HL-60 (cell line): ENCODE data around the gene GABARAPL2.

Experiments used
- POLR2AphosphoS5 ChIP-seq: IDR thresholded peaks from 2 replicates; pipeline ENCODE4 v1.6.1; 2012; ENCODE audit warnings: low read depth
- TF ChIP-seq, protein P1 (sequence below): IDR thresholded peaks from one replicate; pipeline ENCODE4 v1.5.1; 2011; ENCODE audit warnings: low read length, control low read depth, inconsistent platforms; ENCODE audit not compliant: insufficient read depth

DNA sequence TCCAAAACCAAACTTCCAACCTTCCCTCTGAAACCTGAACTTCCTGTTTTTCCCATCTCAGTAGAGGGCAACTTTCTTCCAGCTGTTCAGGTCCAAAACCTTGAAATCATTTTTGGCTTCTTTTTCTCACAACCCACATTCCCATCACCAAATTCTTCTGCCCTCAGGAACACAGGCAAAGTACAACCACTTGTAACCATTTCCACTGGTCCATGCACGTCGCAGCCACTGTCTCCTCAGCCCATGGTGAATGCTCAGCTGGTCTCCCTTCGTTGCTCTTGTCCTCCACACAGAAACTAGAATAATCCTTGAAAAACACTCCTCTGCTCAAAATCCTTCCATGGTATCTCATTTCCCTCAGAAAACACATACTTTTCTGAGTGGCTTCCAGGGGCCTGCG is 60.6 kb downstream of the GABARAPL2 start:
- TF ChIP-seq, protein P1, sequence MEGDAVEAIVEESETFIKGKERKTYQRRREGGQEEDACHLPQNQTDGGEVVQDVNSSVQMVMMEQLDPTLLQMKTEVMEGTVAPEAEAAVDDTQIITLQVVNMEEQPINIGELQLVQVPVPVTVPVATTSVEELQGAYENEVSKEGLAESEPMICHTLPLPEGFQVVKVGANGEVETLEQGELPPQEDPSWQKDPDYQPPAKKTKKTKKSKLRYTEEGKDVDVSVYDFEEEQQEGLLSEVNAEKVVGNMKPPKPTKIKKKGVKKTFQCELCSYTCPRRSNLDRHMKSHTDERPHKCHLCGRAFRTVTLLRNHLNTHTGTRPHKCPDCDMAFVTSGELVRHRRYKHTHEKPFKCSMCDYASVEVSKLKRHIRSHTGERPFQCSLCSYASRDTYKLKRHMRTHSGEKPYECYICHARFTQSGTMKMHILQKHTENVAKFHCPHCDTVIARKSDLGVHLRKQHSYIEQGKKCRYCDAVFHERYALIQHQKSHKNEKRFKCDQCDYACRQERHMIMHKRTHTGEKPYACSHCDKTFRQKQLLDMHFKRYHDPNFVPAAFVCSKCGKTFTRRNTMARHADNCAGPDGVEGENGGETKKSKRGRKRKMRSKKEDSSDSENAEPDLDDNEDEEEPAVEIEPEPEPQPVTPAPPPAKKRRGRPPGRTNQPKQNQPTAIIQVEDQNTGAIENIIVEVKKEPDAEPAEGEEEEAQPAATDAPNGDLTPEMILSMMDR = no peak
- TF ChIP-seq POLR2AphosphoS5 = no peak
